ENCODE results near the gene ADCY3.

Gene ADCY3

GRCh38 chr2:24914713-24915112 lies 5.3 kb downstream of the ADCY3 start:
- H3K36me3 ChIP-seq (ENCODE audit: insufficient read depth, low read length), result peaks cover 66% of the 10 kb centered on the region
- H3K79me2 ChIP-seq (ENCODE audit: insufficient read depth, low read length), result 0 out of 2 replicates have a peak, but pooled peaks cover 4% of the 10 kb centered on the region
- H3K4me1 ChIP-seq (ENCODE audit: insufficient read depth, low read length, severe bottlenecking), result peaks cover 34% of the 10 kb centered on the region
- H2AFZ ChIP-seq (ENCODE audit: low read length), result no peak overlapping the region
- no peaks in the 10 kb centered on the region for H4K20me1 ChIP-seq (ENCODE audit: insufficient read depth, low read length)
- no peaks in the 10 kb centered on the region for H3K9me2 ChIP-seq (ENCODE audit: low read depth, low read length)
- H3K9ac ChIP-seq (ENCODE audit: low read length), result no peak overlapping the region
- H3K27ac ChIP-seq (ENCODE audit: low read depth, low read length, poor library complexity, severe bottlenecking), result no peak overlapping the region
- H3K9me3 ChIP-seq (ENCODE audit: low read length), result no peaks in the 10 kb centered on the region; the same call in 1 of the 2 replicates
- no peak overlapping the region for H3K4me2 ChIP-seq (ENCODE audit: low read length)
- TF ChIP-seq CTCF (IDR thresholded peaks at IDR 0.05; ENCODE audit: low read length) (no peak), EZH2 (IDR thresholded peaks at IDR 0.05; ENCODE audit: borderline replicate concordance, low read length) (no peak)
- no peaks in the 10 kb centered on the region for H3F3A ChIP-seq (ENCODE audit: insufficient read depth, low read length)
- H3K4me3 ChIP-seq (ENCODE audit: low read depth, low read length, poor library complexity, severe bottlenecking), result no peak overlapping the region
- no peaks in the 10 kb centered on the region for H3K27me3 ChIP-seq (ENCODE audit: insufficient read depth, low read length)

GRCh38 chr2:24913911-24914310 lies 6.1 kb downstream of the ADCY3 start:
- Histone ChIP-seq H3K4me2 (ENCODE audit: low read length) (no peak overlapping the region), H3K36me3 (ENCODE audit: insufficient read depth, low read length) (peaks cover 74% of the 10 kb centered on the region), H3K27ac (ENCODE audit: low read depth, low read length, poor library complexity, severe bottlenecking) (no peak overlapping the region), H3K9ac (ENCODE audit: low read length) (no peak overlapping the region), H3K9me3 (ENCODE audit: low read length) (no peaks in the 10 kb centered on the region; the same call in 1 of the 2 replicates), H3K27me3 (ENCODE audit: insufficient read depth, low read length) (no peaks in the 10 kb centered on the region), H4K20me1 (ENCODE audit: insufficient read depth, low read length) (no peaks in the 10 kb centered on the region), H3K4me1 (ENCODE audit: insufficient read depth, low read length, severe bottlenecking) (peaks cover 31% of the 10 kb centered on the region), H3K9me2 (ENCODE audit: low read depth, low read length) (no peaks in the 10 kb centered on the region), H3K79me2 (ENCODE audit: insufficient read depth, low read length) (0 out of 2 replicates have a peak, but pooled peaks cover 4% of the 10 kb centered on the region), H2AFZ (ENCODE audit: low read length) (no peak overlapping the region), H3F3A (ENCODE audit: insufficient read depth, low read length) (no peaks in the 10 kb centered on the region), H3K4me3 (ENCODE audit: low read depth, low read length, poor library complexity, severe bottlenecking) (no peak overlapping the region)
- no peak for TF ChIP-seq CTCF (IDR thresholded peaks at IDR 0.05; ENCODE audit: low read length)
- no peak for TF ChIP-seq EZH2 (IDR thresholded peaks at IDR 0.05; ENCODE audit: borderline replicate concordance, low read length)

GRCh38 chr2:24912986-24913385 lies 7.1 kb downstream of the ADCY3 start:
- no peaks in the 10 kb centered on the region for H3K9me2 ChIP-seq (ENCODE audit: low read depth, low read length)
- 0 out of 2 replicates have a peak, but pooled peaks cover 4% of the 10 kb centered on the region for H3K79me2 ChIP-seq (ENCODE audit: insufficient read depth, low read length)
- peaks cover 74% of the 10 kb centered on the region for H3K36me3 ChIP-seq (ENCODE audit: insufficient read depth, low read length)
- H4K20me1 ChIP-seq (ENCODE audit: insufficient read depth, low read length), result no peaks in the 10 kb centered on the region
- H2AFZ ChIP-seq (ENCODE audit: low read length), result no peak overlapping the region
- H3K4me1 ChIP-seq (ENCODE audit: insufficient read depth, low read length, severe bottlenecking), result peaks cover 22% of the 10 kb centered on the region
- H3K9me3 ChIP-seq (ENCODE audit: low read length), result no peaks in the 10 kb centered on the region; the same call in 1 of the 2 replicates
- H3F3A ChIP-seq (ENCODE audit: insufficient read depth, low read length), result no peaks in the 10 kb centered on the region
- H3K4me3 ChIP-seq (ENCODE audit: low read depth, low read length, poor library complexity, severe bottlenecking), result no peak overlapping the region
- no peak overlapping the region for H3K9ac ChIP-seq (ENCODE audit: low read length)
- TF ChIP-seq CTCF (IDR thresholded peaks at IDR 0.05; ENCODE audit: low read length), result no peak
- no peak for TF ChIP-seq EZH2 (IDR thresholded peaks at IDR 0.05; ENCODE audit: borderline replicate concordance, low read length)
- no peak overlapping the region for H3K4me2 ChIP-seq (ENCODE audit: low read length)
- no peaks in the 10 kb centered on the region for H3K27me3 ChIP-seq (ENCODE audit: insufficient read depth, low read length)
- H3K27ac ChIP-seq (ENCODE audit: low read depth, low read length, poor library complexity, severe bottlenecking), result no peak overlapping the region

Data from OCI-LY1 (cell line).